ENCODE results near the gene PEMT. TPM values are rescaled to one million over a fixed set of nuclear protein-coding genes. Genes with fewer than 3 reads are reported as not detected.

Gene PEMT
- total and polyA plus RNA-seq, 2 donors (not counting 1 experiment from before 2014, with no cell fraction given) = 18.0 to 18.6 TPM

- Histone ChIP-seq H3K27me3 (ENCODE audit: control insufficient read depth, insufficient read depth, low read length) (no peaks in the 10 kb centered on the region), H3K4me1 (ENCODE audit: control insufficient read depth, extremely low read depth, insufficient read depth, low read length) (peaks cover 5% of the 10 kb centered on the region), H3K27ac (ENCODE audit: insufficient read depth, low read length) (no peak overlapping the region), H2AFZ (ENCODE audit: low read length) (no peak overlapping the region), H3K4me2 (ENCODE audit: extremely low read depth, insufficient read depth, low read length) (no peak overlapping the region), H3K9ac (ENCODE audit: insufficient read depth, low read length) (no peak overlapping the region), H3K9me3 (ENCODE audit: control insufficient read depth, insufficient read depth, low read depth, low read length) (no peaks in the 10 kb centered on the region), H3K4me3 (replicated peaks in 1 of 4; ENCODE audit: control extremely low read depth in 1 of 4, insufficient read depth in 1 of 4, low read depth in 3 of 4, low read length in 4 of 4) (no peak overlapping the region), H4K20me1 (ENCODE audit: control insufficient read depth, extremely low read depth, insufficient read depth, low read length) (no peaks in the 10 kb centered on the region), H3K36me3 (ENCODE audit: control insufficient read depth, insufficient read depth, low read length) (peaks cover 2% of the 10 kb centered on the region), H3K79me2 (ENCODE audit: control insufficient read depth, insufficient read depth, low read length) (no peaks in the 10 kb centered on the region)
- DNase-seq (ENCODE audit: low read depth in 2 of 2) = no peak
- TF ChIP-seq EZH2 (IDR thresholded peaks at IDR 0.05; ENCODE audit: low read length, missing control alignments) = no peak
- TF ChIP-seq CTCF (conservative IDR thresholded peaks at IDR 0.05 in 1 of 2, IDR thresholded peaks at IDR 0.05 in 1 of 2; ENCODE audit: low read depth in 1 of 2, low read length in 2 of 2) = no peak
Observed at GRCh38 chr17:17493249-17493985, 98.1 kb downstream of the PEMT start.

GRCh38 chr17:17492571-17492970 is 98.9 kb downstream of the PEMT start:
- H3K9me3 ChIP-seq (ENCODE audit: control insufficient read depth, insufficient read depth, low read depth, low read length) = no peaks in the 10 kb centered on the region
- H3K36me3 ChIP-seq (ENCODE audit: control insufficient read depth, insufficient read depth, low read length) = peaks cover 4% of the 10 kb centered on the region
- H3K4me3 ChIP-seq (replicated peaks in 1 of 4; ENCODE audit: control extremely low read depth in 1 of 4, insufficient read depth in 1 of 4, low read depth in 3 of 4, low read length in 4 of 4) = no peak overlapping the region
- H3K4me2 ChIP-seq (ENCODE audit: extremely low read depth, insufficient read depth, low read length) = no peak overlapping the region
- H3K79me2 ChIP-seq (ENCODE audit: control insufficient read depth, insufficient read depth, low read length) = no peaks in the 10 kb centered on the region
- H4K20me1 ChIP-seq (ENCODE audit: control insufficient read depth, extremely low read depth, insufficient read depth, low read length) = no peaks in the 10 kb centered on the region
- no peaks in the 10 kb centered on the region for H3K27me3 ChIP-seq (ENCODE audit: control insufficient read depth, insufficient read depth, low read length)
- DNase-seq (ENCODE audit: low read depth in 2 of 2) = no peak
- no peak overlapping the region for H3K9ac ChIP-seq (ENCODE audit: insufficient read depth, low read length)
- no peak overlapping the region for H2AFZ ChIP-seq (ENCODE audit: low read length)
- no peak overlapping the region for H3K27ac ChIP-seq (ENCODE audit: insufficient read depth, low read length)
- peaks cover 5% of the 10 kb centered on the region for H3K4me1 ChIP-seq (ENCODE audit: control insufficient read depth, extremely low read depth, insufficient read depth, low read length)
- no peak for TF ChIP-seq EZH2 (IDR thresholded peaks at IDR 0.05; ENCODE audit: low read length, missing control alignments)
- no peak for TF ChIP-seq CTCF (conservative IDR thresholded peaks at IDR 0.05 in 1 of 2, IDR thresholded peaks at IDR 0.05 in 1 of 2; ENCODE audit: low read depth in 1 of 2, low read length in 2 of 2)

GRCh38 chr17:17492085-17492484 is 99.4 kb downstream of the PEMT start:
- no peak overlapping the region for H3K4me2 ChIP-seq (ENCODE audit: extremely low read depth, insufficient read depth, low read length)
- peaks cover 4% of the 10 kb centered on the region for H3K36me3 ChIP-seq (ENCODE audit: control insufficient read depth, insufficient read depth, low read length)
- no peak overlapping the region for H3K27ac ChIP-seq (ENCODE audit: insufficient read depth, low read length)
- peaks cover 5% of the 10 kb centered on the region for H3K4me1 ChIP-seq (ENCODE audit: control insufficient read depth, extremely low read depth, insufficient read depth, low read length)
- H3K9me3 ChIP-seq (ENCODE audit: control insufficient read depth, insufficient read depth, low read depth, low read length) = no peaks in the 10 kb centered on the region
- no peak for DNase-seq (ENCODE audit: low read depth in 2 of 2)
- H3K9ac ChIP-seq (ENCODE audit: insufficient read depth, low read length) = no peak overlapping the region
- TF ChIP-seq EZH2 (IDR thresholded peaks at IDR 0.05; ENCODE audit: low read length, missing control alignments) (no peak), CTCF (conservative IDR thresholded peaks at IDR 0.05 in 1 of 2, IDR thresholded peaks at IDR 0.05 in 1 of 2; ENCODE audit: low read depth in 1 of 2, low read length in 2 of 2) (no peak)
- H3K4me3 ChIP-seq (replicated peaks in 1 of 4; ENCODE audit: control extremely low read depth in 1 of 4, insufficient read depth in 1 of 4, low read depth in 3 of 4, low read length in 4 of 4) = no peak overlapping the region
- no peaks in the 10 kb centered on the region for H4K20me1 ChIP-seq (ENCODE audit: control insufficient read depth, extremely low read depth, insufficient read depth, low read length)
- no peak overlapping the region for H2AFZ ChIP-seq (ENCODE audit: low read length)
- no peaks in the 10 kb centered on the region for H3K27me3 ChIP-seq (ENCODE audit: control insufficient read depth, insufficient read depth, low read length)
- H3K79me2 ChIP-seq (ENCODE audit: control insufficient read depth, insufficient read depth, low read length) = no peaks in the 10 kb centered on the region

Data from fibroblast of lung (primary cell).